Measurements from ENCODE around the gene ZBTB1.

DNA sequence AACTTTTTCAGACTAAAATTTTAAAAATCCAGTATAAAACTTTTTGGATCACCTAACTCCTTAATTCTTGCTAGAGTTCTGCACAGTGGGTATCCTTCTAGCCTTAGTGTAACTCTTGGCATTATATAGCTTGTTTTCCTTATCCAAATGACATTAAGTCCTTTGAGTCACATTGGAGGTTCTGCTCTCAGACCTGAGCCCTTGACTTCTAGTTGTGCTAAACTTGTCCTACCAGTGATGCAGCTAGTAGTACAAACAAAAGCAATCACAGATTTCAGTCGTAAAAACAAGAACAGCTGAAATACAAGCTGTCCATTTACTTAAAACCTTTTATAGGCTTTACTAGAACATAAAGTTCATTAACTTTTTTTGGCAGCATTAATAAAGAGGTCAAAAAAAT lies 10.5 kb downstream of the ZBTB1 start:
- no peak for TF ChIP-seq EP300 (IDR thresholded peaks at IDR 0.05)
- TF ChIP-seq, protein P1, sequence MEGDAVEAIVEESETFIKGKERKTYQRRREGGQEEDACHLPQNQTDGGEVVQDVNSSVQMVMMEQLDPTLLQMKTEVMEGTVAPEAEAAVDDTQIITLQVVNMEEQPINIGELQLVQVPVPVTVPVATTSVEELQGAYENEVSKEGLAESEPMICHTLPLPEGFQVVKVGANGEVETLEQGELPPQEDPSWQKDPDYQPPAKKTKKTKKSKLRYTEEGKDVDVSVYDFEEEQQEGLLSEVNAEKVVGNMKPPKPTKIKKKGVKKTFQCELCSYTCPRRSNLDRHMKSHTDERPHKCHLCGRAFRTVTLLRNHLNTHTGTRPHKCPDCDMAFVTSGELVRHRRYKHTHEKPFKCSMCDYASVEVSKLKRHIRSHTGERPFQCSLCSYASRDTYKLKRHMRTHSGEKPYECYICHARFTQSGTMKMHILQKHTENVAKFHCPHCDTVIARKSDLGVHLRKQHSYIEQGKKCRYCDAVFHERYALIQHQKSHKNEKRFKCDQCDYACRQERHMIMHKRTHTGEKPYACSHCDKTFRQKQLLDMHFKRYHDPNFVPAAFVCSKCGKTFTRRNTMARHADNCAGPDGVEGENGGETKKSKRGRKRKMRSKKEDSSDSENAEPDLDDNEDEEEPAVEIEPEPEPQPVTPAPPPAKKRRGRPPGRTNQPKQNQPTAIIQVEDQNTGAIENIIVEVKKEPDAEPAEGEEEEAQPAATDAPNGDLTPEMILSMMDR (IDR thresholded peaks at IDR 0.05): no peak

Measured in suprapubic skin (tissue), 3 donors.